ENCODE results near the gene PRUNE2. TPM values are rescaled to one million over a fixed set of nuclear protein-coding genes. Genes with fewer than 3 reads are reported as not detected.

PRUNE2 gene
- total RNA-seq, 2 donors from 2014 or later, result 12.1 to 90.0 TPM

DNA sequence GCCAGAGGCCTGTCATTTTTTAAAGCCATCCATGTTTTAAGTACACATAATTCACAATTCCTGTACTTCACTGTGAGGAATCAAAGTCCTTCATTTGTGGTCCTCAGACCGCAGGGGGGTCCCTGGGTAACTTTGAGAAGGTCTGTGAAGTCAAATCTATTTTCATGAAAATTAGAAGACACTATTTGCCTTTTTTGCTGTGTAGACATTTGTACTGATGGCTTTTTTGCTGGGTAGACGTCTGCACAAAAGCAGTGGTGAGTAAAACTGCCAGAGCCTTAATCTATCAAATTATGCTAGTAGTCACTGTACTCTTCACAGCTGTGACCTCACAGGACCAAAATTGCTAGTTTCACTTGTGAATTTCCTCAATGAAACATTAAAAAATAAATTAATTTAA lies 25.7 kb downstream of the PRUNE2 start:
- Histone ChIP-seq H3K36me3 (no peaks in the 10 kb centered on the region), H3K27ac (no peak overlapping the region), H3K4me3 (no peak overlapping the region), H3K4me1 (no peaks in the 10 kb centered on the region), H3K9ac (ENCODE audit: low read depth in 2 of 2, low read length in 2 of 2) (no peak overlapping the region), H3K27me3 (no peaks in the 10 kb centered on the region), H3K9me3 (no peaks in the 10 kb centered on the region)
- intact Hi-C loops (cut with DNase I), result no loop called here
- DNase-seq, result no peak
- TF ChIP-seq, protein P1, sequence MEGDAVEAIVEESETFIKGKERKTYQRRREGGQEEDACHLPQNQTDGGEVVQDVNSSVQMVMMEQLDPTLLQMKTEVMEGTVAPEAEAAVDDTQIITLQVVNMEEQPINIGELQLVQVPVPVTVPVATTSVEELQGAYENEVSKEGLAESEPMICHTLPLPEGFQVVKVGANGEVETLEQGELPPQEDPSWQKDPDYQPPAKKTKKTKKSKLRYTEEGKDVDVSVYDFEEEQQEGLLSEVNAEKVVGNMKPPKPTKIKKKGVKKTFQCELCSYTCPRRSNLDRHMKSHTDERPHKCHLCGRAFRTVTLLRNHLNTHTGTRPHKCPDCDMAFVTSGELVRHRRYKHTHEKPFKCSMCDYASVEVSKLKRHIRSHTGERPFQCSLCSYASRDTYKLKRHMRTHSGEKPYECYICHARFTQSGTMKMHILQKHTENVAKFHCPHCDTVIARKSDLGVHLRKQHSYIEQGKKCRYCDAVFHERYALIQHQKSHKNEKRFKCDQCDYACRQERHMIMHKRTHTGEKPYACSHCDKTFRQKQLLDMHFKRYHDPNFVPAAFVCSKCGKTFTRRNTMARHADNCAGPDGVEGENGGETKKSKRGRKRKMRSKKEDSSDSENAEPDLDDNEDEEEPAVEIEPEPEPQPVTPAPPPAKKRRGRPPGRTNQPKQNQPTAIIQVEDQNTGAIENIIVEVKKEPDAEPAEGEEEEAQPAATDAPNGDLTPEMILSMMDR (IDR thresholded peaks at IDR 0.05), result no peak

DNA sequence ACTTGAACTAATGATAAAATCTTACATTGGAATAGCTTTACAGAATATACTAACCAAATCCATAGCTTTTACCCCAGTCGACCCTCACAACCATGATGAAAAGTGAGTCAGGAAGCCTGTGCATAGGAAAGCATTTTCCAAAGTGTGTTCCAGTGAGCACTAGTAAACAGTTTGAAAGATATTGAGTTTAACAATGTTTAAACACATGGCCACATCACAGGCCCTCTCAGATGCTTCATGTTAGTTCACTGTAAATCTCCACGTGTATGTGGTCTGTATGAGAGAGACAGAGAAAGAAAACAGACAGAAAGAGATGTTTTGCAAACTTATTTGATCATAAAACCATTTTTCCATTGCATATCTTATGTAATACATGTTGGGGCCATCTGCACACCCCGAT lies 27.0 kb downstream of the PRUNE2 start:
- DNase-seq, result no peak
- no peak overlapping the region for H3K9ac ChIP-seq (ENCODE audit: low read depth in 2 of 2, low read length in 2 of 2)
- intact Hi-C loops (cut with DNase I), result no loop called here
- H3K27me3 ChIP-seq, result no peaks in the 10 kb centered on the region
- no peaks in the 10 kb centered on the region for H3K9me3 ChIP-seq
- TF ChIP-seq, protein P1 (IDR thresholded peaks at IDR 0.05), result no peak
- H3K4me1 ChIP-seq, result no peaks in the 10 kb centered on the region
- no peak overlapping the region for H3K4me3 ChIP-seq
- H3K36me3 ChIP-seq, result no peaks in the 10 kb centered on the region
- no peak overlapping the region for H3K27ac ChIP-seq

DNA sequence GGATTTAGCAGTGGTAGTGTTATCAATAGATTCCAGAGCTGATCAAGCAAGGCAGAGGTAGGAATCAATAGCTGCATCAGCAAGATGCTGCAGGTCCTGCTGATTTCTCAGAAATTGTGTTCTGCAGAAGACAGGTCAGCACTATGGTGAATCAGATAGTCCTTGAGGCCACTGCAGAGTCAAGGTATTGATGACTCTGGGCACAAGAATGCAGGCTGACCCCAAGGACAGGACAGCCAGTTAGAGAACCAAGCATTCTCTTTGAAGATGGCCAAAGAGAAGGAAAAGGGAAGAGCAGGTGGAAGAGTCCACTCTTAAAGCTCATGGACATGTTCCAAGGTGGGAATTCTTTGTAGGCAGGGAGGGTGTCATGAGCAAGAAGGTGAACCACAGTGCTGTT lies 28.0 kb downstream of the PRUNE2 start:
- Histone ChIP-seq H3K4me1 (no peaks in the 10 kb centered on the region), H3K4me3 (no peak overlapping the region), H3K27me3 (no peaks in the 10 kb centered on the region), H3K9ac (ENCODE audit: low read depth in 2 of 2, low read length in 2 of 2) (no peak overlapping the region), H3K36me3 (no peaks in the 10 kb centered on the region), H3K27ac (no peak overlapping the region), H3K9me3 (no peaks in the 10 kb centered on the region)
- TF ChIP-seq, protein P1 (IDR thresholded peaks at IDR 0.05), result no peak
- intact Hi-C loops (cut with DNase I), result no loop called here
- no peak for DNase-seq

DNA sequence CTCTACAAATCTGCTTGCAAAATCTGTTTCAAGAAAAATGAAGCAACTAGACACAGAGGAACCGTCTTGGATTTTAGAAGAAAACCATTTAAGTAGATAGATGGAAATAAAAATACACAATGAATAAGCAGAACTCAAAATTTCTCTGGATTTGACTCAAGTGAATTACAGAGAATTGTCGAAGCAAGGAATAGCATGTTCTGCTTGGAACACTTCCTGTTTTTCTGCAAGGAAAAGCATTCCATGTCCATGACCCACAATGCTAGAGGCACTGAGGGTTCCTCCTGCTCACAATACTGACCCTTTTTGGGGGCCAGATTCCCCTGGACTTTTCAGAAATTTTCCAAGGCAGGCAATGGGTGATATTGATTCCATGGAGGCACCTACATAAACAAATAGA lies 29.8 kb downstream of the PRUNE2 start:
- no peaks in the 10 kb centered on the region for H3K36me3 ChIP-seq
- no peak overlapping the region for H3K9ac ChIP-seq (ENCODE audit: low read depth in 2 of 2, low read length in 2 of 2)
- DNase-seq, result no peak
- no peak overlapping the region for H3K4me3 ChIP-seq
- intact Hi-C loops (cut with DNase I), result no loop called here
- H3K9me3 ChIP-seq, result no peaks in the 10 kb centered on the region
- no peaks in the 10 kb centered on the region for H3K4me1 ChIP-seq
- H3K27me3 ChIP-seq, result no peaks in the 10 kb centered on the region
- TF ChIP-seq, protein P1 (IDR thresholded peaks at IDR 0.05), result no peak
- H3K27ac ChIP-seq, result no peak overlapping the region

DNA sequence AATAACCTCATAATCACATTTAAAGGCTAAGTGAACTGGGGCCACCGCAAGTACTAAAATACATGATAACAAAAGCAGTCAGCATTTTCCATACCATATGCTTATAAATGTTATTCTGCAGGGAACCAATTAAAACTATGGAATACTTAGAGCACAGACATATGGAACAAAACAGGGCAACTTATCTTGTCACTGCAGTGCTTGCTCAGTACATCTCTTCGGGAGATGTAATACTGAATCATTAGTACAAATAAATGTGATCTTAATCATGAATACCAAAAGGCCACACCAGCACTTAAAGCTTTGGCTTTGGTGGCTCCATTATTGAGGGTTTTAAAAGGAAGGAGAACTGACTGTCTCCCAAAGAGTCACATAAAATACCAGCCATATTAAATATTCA lies 32.1 kb downstream of the PRUNE2 start:
- Histone ChIP-seq H3K36me3 (no peaks in the 10 kb centered on the region), H3K27ac (no peak overlapping the region), H3K4me3 (no peak overlapping the region), H3K4me1 (no peaks in the 10 kb centered on the region), H3K27me3 (no peaks in the 10 kb centered on the region), H3K9me3 (no peaks in the 10 kb centered on the region), H3K9ac (ENCODE audit: low read depth in 2 of 2, low read length in 2 of 2) (no peak overlapping the region)
- TF ChIP-seq, protein P1 (IDR thresholded peaks at IDR 0.05), result no peak
- no peak for DNase-seq
- intact Hi-C loops (cut with DNase I), result no loop called here
